G401.6 (cell line): ENCODE data around the gene PRR12.
A peak's percentile ranks its signal among the peaks of the same experiment; 100 is the strongest.
"Not testable (repeated sequence)": the region's sequence is repeated elsewhere in the genome, so short reads cannot be mapped to it uniquely, and the experiment has no call there.

ENCODE experiments used
- FAIRE-seq: peaks from 2 replicates; lab custom pipeline; 2012; peaks lifted over from hg19 to GRCh38; lab: Jason Lieb, UNC

PRR12 gene

DNA sequence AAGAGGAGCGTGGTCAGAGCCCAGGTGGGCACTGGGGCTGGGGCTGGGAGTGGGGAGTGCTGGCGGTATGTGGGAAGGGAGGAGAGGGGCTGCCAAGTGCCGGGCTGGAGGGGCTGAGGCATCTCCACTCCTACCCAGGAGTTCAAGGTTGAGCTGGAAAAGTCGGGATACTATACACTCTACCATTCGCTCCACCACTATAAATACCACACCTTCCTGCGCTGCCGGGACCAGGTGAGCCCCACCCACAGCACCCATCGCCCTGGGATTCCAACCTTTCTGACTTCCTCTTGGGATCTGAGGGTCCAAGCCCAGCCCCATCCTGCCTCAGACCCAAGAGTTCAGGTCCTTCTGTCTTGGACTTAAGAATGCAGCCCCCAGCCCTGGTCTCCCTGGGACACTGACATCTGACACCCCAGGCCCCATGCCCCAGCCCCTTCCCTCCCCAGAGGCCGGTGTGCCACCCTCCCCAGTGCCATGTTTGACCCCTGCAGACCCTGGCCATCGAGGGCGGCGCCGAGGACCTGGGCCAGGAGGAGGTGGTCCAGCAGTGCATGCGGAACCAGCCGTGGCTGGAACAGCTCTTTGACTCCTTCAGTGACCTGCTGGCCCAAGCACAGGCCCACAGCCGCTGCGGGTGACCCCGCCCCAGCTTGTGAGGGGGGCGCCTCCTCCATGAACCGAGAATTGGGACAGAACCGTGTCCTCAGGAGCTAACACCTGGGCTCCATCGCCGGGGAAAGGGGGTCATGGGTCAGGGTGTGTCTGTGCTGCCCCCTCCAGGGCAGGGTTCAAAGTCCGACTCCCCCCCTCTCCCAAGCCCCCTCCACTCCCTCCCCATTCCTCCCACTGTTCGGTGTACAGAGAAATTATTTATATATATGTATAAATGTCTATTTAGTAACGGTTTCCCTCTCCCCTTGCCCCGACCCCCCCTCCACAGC lies 34.3 kb downstream of the PRR12 start:
- no peak for FAIRE-seq

DNA sequence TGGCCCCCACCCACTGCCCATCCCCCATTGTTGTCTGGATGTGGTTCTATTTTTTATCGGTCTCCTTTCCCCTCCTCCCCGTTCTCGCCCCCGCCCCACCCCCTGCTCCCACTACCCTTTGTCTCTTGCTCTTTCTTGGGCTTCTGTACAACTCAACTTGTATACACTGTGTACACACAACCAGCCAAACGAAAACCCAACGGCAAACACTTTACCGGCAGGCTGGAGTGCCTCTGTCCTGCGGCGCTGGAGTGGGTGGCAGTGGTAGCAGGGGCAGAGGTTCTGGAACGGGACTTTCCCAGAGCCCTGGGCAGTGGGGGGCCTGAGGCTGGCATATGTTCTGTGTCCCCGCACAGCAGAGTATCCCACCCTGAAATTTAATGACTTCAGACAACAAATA lies 35.2 kb downstream of the PRR12 start:
- no peak for FAIRE-seq

DNA sequence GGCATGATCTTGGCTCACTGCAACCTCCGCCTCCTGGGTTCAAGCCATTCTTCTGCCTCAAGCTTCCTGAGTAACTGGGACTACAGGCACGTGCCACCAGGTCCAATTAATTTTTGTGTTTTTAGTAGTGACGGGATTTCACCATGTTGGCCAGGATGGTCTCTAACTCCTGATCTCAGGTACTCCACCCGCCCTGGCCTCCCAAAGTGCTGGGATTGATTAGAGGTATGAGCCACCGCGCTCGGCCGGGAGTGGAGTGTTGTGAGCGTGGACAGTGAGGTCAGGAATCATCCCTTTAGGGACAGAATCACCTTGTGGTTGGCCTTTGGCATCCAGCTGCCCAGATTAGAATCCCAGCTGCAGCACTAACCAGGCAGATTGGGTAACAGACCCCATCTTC lies 38.7 kb downstream of the PRR12 start:
- FAIRE-seq: no peak

DNA sequence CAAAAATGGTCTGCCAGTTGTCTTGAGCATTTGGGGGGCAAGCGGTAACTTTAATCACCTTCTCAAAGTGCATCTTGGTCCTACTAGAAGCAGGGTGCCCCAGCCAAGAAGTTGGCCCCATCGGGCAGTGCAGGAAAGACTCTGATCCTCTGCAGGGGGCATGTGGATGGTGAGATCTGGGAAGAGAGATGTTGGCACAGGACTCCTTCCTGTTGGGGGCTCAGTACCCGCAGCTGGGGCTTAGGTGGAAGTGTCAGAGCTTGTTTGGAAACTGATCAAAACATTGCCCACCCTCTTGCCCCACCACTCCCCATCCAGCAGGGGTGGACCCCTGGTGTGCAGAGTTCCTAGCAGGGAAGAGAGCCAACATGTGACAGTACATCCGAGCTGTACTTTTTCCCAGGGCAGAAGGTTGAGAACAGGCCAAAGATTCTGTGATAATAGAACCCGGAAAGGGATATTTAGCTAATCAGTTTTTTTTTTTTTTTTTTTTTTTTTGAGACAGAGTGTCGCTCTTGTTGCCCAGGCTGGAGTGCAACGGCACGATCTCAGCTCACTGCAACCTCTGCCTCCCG lies 40.1 kb downstream of the PRR12 start:
- FAIRE-seq: no peak

DNA sequence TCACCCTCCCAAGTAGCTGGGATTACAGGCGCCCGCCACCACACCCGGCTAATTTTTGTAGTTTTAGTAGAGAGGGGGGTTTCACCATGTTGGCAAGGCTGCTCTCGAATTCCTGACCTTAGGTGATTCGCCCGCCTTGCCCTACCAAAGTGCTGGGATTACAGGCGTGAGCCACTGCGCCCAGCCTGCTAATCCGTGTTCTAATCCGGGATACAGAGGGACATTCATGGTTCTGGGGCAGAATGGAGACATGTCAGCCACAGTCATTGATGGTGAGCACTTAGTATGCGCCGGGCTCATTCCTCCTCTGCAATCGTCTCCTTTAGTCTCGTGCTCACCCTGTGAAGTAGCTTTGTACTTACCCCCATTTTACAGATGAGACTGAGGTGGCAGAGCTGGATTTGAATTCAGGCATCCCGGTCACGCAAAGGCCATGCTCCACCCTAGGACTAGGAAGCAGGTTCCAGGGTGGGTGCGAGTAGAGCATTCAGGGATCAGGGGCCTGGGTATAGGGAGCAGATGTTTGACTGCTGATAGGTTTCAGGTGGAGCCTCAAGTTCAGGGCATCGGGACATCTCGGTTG lies 40.7 kb downstream of the PRR12 start:
- no peak for FAIRE-seq

DNA sequence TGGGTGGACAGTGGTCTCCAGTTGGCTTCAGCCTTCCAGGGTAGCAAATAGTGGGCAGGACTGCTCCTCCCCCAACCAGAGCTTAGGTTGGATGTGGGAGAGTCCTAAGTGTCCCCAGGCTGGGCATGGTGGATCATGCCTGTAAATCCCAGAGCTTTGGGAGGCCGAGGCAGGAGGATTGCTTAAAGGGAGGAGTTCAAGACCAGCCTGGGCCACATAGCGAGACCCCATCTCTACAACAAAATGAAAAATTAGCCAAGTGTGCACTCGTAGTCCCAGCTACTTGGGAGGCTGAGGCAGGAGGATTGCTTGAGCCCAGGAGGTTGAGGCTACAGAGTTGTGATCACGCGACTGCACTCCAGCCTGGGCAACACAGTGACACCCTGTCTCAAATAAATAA lies 41.6 kb downstream of the PRR12 start:
- no peak for FAIRE-seq

DNA sequence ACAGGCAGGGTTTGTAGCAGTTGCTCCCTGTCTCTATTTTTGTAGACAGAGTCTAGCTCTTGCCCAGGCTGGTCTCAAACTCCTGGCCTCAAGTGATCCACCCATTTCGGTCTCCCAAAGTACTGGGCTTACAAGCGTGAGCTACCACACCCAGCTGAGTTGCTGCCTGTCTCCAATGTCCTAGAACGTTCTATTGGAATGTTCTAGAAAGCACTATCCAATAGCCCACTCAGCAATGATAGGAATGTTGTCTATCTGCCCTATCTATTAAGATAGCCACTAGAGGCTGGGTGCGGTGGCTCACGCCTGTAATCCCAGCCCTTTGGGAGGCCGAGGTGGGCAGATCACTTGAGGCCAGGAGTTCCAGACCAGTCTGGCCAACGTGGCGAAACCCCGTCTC lies 42.3 kb downstream of the PRR12 start:
- not testable (repeated sequence) for FAIRE-seq

DNA sequence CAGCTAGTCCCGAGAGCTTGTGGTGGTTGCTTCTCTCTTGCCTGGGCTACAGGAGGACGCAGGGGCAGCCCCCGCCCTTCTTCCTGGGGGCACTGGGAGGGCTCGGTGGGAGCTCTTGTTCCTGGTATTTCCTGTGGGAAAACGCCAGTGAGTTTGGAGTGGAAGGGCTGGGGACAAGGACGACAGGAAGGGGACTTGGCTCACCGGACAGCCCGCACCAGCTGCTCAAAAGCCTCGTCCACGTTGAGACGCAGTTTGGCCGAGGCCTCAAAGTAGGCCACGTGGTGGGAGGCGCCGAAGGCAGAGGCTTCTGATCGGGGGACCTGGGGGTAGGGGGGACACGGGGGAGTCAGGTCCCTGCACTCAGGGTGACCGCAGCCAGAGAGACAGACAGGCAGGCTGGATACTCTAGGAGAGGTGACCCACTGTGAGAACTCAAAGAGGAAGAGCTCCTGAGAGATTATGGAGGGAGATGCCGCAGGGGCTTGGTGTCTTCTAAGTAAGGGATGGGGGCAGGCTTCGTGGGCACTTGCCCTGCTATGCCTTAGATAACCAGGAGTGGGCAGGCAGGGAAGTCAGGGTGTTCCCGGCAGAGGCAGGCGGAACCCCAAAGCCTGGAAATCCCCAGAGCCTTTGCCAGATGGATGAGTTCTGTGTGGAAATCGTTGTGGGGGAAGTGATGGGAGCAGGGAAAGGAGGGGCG lies 44.7 kb downstream of the PRR12 start:
- no peak for FAIRE-seq

DNA sequence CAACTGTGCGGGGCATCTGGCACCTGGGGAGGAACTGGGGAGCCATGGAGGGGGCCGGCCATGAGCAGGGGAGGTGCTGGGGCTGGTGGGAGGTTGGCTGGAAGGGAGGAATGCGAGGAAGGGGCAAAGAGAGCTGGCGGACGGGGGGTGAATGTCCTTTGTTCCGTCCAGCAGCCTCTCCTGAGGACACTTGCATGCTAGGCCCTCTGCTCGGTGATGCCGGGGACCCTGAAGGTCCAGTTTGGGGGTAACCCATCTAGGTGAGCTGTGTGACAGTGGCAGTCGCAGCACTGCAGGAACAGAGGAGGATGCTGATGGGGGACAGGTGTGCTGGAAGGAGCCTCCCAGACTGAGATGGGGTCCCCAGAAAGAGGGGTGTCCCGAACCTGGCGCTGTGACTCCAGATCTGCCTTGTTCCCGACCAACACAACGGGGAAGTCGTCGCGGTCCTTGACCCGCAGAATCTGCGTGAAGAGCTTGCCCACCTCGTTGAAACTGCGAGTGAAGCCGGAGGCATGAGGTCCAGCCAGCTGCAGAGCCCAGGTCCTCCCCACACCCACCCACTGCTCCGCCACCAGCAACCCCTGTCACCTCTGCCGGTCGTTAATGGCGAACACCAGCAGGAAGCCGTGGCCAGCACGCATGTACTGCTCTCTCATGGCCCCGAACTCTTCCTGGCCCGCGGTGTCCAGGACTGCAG lies 45.4 kb downstream of the PRR12 start:
- no peak for FAIRE-seq

DNA sequence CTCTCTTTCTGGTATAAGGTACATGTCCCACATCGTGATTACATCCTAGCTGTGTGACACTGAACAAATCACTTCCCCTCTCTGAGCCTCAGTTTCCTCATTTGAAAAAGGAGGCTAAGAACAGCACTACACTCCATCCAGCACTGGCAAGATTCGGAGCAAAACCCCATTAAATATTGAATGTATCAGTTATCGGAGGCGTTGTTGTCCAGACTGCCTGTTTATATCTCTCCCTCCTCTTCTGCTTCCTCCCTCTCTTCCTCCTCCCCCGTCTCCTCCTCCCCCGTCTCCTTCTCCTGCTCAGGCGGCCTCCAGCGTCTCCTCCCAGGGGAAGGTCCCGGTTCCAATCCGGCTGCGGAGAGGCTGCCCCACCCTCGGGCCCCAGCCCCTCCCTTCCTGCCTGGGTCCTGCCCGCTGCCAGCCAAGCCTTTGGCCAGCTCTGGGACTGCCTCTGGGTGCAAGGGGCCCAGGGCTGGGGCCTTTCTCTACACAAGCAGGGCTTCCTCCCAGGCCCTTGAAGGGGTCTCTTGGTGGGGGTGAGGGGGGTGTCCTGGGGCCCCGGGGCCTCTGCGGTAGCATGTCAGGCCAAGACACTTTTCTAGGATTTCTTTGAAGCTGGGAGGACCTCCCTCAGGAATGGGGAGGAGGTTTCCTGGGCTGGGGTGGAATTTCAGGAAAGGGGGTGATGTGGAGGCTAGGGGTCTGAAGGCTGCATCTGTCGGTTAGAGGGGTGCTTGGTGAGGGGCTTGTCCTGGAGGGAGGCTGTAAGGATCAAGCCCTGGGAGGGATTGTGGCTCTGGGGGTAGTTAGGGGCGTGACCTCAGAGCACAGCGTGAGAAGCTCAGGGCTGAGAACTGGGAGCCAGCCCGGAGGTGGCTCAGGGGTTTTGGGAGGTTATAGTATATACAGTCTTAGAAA lies 47.1 kb downstream of the PRR12 start:
- FAIRE-seq: peak; percentile 50

DNA sequence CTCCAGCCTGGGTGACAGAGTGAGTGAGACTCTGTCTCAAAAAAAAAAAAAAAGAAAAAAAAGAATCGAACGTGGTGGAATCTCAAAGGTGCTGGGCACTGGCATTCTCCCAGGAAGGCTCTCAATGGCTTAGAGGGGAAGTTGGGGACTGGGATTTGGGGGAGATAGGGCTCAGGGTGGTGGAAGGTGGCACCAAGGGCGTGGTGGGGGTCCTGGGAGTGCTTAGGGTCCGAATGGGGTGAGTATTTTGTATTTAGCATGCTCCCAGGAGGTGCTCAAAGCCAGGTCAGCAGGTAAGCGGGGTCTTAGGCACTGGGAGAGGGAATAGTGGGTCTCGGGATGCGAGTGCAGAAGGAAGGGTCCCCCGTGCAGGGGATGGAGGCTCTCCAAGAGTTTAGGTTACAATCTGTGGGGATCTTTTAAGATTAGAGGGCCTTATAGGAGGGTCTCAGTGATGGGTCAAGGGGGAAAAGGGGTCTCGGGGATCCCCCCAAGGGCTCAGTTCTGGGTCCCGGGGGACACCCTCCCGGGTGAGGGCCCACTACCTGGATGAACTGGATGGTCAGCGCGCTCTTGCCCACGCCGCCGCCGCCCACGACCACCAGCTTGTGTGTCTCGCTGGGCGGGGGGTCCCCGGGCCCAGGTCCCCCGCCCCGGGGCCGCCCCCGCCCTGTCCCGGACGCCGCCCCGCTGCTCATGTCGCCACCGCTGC lies 48.6 kb downstream of the PRR12 start:
- no peak for FAIRE-seq

DNA sequence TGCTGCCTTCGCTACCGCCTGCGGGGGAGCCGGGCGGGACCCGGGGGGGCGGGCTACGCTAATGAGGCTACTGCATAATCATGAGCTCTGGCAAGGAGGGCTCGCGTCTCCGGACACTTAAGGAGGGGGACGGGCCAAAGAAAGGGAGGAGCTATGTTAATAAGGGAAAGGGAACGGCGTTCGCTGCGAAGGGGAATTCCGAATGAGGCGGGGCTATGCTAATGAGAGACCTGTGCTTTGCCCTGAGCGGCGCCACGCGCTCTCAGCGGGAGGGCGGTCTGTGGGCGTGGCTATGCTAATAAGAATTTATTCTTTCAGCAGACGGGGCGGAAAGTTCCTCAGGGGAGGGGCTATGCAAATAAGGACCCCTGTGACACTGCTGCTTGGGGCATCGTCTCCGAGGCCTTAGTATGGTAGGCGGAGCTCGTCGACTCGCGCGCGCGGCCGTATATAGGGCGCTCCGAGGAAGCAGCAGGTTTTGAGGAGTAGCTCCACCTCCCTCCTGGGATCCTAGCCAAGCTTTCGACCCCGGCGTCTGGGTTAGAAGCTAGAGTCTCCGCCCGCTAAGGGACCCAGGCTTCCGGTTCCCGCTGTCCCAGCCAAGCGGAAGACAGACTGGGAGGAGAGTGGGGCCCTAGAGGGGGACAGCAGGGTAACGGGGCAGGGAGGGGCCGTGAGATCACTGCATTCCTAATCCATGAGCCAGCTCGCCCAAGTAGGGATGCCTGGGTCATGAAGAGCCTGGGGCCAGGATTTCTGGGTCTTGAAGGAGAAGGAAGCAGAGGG lies 49.3 kb downstream of the PRR12 start, which contains the start of gene RRAS:
RRAS (minus strand) TSS at position 31 of the 786 bp plus-strand sequence. CDS start 45 bp downstream, outside the sequence.
- peak; percentile 100 for FAIRE-seq

DNA sequence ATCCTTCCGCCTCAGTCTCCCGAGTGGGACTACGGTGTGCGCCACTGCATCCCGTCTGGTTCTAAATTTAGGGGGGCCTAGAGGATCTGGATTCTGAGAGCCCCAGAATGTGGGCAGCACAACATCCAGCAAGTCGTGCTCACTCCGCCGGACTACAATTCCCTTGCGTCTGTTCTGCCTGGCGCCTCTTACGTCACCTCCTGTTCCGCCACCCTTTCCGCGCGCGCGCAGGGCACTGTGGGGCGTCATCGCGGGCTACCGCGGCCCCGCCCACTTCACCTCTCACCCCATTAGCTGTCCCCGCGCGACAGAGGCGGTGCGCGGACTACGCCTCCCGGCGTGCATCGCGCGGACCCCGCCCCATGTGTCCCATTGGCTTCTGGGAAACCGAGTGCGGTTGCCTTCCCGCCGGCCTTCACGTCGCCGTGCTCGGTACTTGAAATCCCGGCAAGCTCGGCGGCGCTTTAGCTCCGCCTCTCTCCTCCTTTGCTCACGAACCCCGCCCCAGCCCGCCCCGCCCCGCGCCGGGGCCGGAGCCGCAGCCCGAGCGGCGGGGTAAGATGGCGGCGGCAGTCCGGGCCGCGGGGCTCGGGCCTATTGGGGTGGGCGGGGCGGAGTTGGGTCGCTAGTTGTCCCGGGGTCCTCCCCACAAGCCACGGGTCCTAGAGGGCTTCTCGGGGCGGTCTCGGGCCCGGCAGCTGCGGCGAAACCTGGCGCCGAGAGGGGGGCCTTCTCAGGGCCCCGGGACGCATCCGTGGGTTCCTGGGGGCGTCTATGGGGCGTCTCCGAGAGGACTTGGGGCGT lies 50.9 kb downstream of the PRR12 start, which contains the start of gene SCAF1:
SCAF1 (plus strand) TSS at position 522 of the 804 bp plus-strand sequence. CDS start 2,818 bp downstream, outside the sequence.
- peak; percentile 96 for FAIRE-seq

DNA sequence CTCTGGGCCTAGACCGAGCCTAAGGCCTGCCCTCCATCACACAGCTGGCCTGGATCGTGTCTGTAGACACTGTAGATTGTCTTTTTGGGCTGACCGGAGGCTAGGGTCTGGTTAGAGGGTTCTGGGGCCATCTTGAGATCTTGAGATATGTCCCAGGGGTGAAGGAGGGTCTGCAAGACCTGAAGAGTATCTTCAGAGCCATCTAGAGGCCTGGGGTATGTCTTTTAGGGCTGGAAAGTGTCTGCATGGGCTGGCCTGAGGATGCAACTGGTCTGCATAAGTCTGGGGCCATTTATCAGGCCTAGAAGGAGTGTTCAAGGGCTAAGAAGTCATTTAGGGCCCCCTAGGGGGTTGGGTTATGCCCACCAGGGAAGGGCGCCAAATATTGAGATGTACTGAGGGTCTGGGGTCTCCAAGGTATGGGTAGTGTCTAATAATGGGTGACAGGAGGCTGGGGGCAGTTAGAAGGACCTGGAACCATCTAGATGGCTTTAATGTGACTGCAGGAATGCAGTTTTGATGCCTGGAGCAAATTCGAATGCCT lies 51.6 kb downstream of the PRR12 start:
- no peak for FAIRE-seq

DNA sequence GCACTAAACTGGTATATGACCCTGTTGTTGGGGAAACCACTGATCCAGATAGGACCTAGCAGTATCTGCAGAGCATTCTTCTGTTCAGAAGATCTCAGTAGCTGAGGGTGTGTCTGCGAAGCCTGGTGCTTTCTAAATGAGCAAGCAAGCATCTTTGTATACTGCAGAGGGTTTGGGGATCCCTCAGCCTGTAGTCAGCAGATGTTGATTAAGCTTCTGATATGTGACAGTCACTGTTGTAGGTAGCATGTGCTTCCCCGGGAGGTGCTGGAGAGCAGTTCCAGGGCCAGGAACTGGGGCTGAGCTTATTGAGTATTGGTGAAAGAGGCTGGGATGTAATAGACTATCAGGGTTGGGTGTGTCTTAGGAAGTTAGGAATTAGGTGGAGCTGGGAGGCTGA lies 52.5 kb downstream of the PRR12 start:
- FAIRE-seq: no peak

DNA sequence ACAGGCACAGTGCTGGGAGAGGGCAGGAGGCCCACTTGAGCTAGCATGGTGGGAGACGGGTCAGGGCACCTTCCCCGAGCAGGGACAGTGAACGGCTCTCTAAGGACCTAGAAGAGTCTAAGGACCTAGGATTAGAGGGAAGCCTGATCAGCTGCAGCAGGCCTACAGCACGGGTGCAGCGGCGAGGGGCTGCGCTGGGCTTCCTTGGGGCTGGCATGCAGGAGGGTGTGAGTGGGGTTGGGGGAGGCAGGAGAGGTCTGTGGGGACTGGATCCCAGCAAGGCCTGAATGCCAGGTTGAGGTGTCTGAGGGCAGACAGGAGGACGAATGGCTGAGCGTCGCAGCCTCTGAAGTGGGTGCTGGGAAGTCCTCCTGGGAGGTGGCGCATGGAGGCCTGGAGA lies 54.6 kb downstream of the PRR12 start:
- FAIRE-seq: no peak

DNA sequence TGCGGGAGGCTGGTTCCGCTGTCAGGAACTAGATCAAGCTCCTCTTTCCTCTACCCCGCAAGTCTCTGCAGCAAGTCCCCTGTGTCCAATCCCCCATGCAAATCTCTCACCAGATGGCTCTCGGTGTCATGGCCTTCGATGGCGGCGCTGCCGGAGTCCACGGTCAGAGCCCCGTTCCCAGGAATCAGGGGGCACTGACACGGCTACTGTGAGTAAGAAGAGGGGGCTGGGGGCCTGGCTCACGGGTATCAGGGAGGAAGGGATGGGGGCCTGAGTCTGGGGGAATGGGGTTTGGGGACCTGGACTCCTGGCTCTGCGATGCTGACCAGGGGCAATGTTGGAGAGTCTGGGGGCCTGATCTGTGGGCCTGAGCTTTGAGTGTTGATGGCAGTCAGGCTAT lies 55.0 kb downstream of the PRR12 start:
- no peak for FAIRE-seq

DNA sequence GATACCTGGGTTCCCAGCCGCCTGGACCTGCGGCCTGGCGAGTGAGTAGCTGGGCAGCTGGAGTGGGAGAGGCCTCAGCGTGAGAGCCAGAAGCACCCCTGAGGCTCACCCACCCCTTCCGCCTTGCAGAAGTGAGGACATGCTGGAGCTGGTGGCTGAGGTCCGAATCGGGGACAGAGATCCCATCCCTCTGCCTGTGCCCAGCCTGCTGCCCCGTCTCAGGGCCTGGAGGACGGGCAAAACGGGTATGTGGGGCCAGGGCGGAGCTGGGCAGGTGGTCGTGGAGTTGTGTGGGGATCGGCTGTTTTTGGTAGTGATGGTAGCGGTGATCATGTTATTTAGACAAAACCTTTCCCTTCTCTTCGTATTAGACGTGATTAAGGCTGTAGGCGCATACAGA lies 55.6 kb downstream of the PRR12 start:
- no peak for FAIRE-seq
